ENCODE data around the gene TSPAN14. TPM values are rescaled to one million over a fixed set of nuclear protein-coding genes. Genes with fewer than 3 reads are reported as not detected.

The TSPAN14 gene
- total and polyA plus RNA-seq, 12 donors, result 16.9 to 57.2 (median 27.6) TPM

DNA sequence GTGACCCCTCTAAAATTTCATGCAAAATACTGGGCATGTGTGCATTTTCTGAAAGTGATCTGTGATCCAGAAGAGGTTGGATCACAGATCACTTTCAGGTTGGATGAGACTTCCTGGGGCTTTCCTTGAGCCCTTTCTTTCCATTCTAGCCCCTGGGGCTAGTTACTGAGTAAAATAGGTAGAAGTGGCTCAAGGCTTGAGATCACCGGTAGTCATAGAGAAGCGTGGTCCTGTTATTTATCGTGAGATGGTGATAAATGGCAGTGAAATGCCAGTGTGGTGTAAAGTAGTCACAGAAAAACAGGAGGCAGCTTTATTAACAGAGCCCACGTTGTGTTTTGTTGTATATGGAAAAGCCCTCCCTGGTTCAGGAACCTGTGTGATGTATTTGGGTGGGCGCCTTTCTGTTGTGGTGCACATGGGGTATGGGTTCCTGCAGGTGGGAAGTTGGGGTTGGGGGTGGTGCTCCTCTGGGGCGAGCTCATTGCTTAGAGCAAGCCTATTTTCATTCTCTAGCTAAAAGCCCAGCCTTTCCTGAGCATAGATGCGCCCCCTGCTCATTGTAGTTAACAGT, 49.6 kb downstream of the TSPAN14 start:
- peaks cover 48 to 100% (median 98%) of the 10 kb centered on the region in 9 donors for H3K4me1 ChIP-seq
- DNase-seq (no peak), ATAC-seq (no peak)
- peaks cover 0 to 32% (median 4%) of the 10 kb centered on the region in 9 donors for H3K36me3 ChIP-seq
- peak overlapping the region in 9 of 10 donors; percentile 49 to 92 (median 79) for H3K27ac ChIP-seq
- 76 to 77% methylated on average over 7 of the region's 7 CpGs for WGBS, 2 donors
- no peaks in the 10 kb centered on the region for H3K9me3 ChIP-seq
- TF ChIP-seq, protein P1, sequence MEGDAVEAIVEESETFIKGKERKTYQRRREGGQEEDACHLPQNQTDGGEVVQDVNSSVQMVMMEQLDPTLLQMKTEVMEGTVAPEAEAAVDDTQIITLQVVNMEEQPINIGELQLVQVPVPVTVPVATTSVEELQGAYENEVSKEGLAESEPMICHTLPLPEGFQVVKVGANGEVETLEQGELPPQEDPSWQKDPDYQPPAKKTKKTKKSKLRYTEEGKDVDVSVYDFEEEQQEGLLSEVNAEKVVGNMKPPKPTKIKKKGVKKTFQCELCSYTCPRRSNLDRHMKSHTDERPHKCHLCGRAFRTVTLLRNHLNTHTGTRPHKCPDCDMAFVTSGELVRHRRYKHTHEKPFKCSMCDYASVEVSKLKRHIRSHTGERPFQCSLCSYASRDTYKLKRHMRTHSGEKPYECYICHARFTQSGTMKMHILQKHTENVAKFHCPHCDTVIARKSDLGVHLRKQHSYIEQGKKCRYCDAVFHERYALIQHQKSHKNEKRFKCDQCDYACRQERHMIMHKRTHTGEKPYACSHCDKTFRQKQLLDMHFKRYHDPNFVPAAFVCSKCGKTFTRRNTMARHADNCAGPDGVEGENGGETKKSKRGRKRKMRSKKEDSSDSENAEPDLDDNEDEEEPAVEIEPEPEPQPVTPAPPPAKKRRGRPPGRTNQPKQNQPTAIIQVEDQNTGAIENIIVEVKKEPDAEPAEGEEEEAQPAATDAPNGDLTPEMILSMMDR (IDR thresholded peaks at IDR 0.05), result no peak
- no peak overlapping the region for H3K4me3 ChIP-seq
- intact Hi-C loops (cut with DNase I), result loop anchor here in 9 of 10 donors (2.0 to 5.0 kb wide), 8 partner anchors 36 to 117 kb away; partner anchors contain the start of gene TSPAN14 (in 1 of the 9)
- H3K27me3 ChIP-seq, result no peaks in the 10 kb centered on the region

DNA sequence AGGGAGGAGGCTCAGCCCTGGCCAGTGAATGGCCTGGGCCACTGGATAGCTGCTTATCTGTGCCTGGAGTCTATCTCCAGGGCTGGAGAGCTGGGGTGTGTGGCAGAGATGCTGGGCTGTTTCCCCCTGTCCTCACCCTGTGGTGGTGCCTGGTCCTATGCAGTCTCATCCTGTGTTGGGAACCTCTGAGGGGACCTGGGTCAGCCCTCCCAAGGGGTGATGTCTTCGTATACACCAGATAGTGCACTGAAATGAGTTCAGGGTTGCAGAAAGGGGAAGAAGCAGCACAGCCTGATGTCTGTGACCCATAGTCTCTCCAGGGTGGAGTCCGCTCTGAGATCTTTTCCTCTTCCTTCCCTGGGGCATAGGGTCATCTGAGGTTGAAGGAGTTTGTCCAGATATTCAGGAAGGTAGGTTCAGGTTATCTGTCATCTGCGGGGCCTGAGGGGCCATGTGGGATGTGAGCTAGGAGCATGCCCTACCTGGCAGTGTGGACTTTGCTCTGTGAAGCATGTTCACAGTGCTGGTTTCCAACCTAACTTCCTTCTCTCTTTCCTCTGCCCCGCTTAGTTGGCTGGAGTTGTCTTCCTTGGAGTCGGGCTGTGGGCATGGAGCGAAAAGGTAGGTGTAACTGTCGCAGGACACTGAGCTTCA, 50.2 kb downstream of the TSPAN14 start:
- whole genome bisulfite sequencing, 2 donors, result 61 to 68% methylated on average over 7 of the region's 7 CpGs
- peaks cover 46 to 100% (median 98%) of the 10 kb centered on the region in 9 donors for H3K4me1 ChIP-seq

GRCh38 chr10:80504897-80505465, 50.9 kb downstream of the TSPAN14 start:
- DNase-seq (no peak), ATAC-seq (peak in 3 of 8 donors; percentile 2 to 29 (median 6))
- no peaks in the 10 kb centered on the region for H3K9me3 ChIP-seq
- peak overlapping the region; percentile 6 to 92 (median 79) for H3K27ac ChIP-seq
- peaks cover 0 to 44% (median 4%) of the 10 kb centered on the region in 9 donors for H3K36me3 ChIP-seq
- TF ChIP-seq, protein P1 (IDR thresholded peaks at IDR 0.05), result no peak
- WGBS, 2 donors, result 71 to 73% methylated on average over 5 of the region's 5 CpGs
- peaks cover 41 to 100% (median 96%) of the 10 kb centered on the region in 9 donors for H3K4me1 ChIP-seq
- H3K4me3 ChIP-seq, result peak overlapping the region in 1 of 10 donors; percentile 1
- H3K27me3 ChIP-seq, result no peaks in the 10 kb centered on the region
- intact Hi-C loops (cut with DNase I), result loop anchor here (1.0 to 5.0 kb wide), 10 partner anchors 38 to 123 kb away; no protein-coding TSS in a partner anchor

More for the DNA sequence above, 50.2 kb downstream of the TSPAN14 start:
- DNase-seq (no peak), ATAC-seq (peak in 6 of 8 donors; percentile 5 to 29 (median 18))
- no peaks in the 10 kb centered on the region for H3K9me3 ChIP-seq
- H3K27me3 ChIP-seq, result no peaks in the 10 kb centered on the region
- TF ChIP-seq, protein P1 (IDR thresholded peaks at IDR 0.05), result no peak
- intact Hi-C loops (cut with DNase I), result loop anchor here in 9 of 10 donors (2.0 to 5.0 kb wide), 6 partner anchors 37 to 117 kb away; no protein-coding TSS in a partner anchor
- H3K4me3 ChIP-seq, result peak overlapping the region in 1 of 10 donors; percentile 1
- peak overlapping the region; percentile 6 to 92 (median 79) for H3K27ac ChIP-seq
- H3K36me3 ChIP-seq, result peaks cover 0 to 38% (median 4%) of the 10 kb centered on the region in 9 donors

GRCh38 chr10:80506189-80506575, 52.1 kb downstream of the TSPAN14 start:
- TF ChIP-seq, protein P1 (IDR thresholded peaks at IDR 0.05), result no peak
- Histone ChIP-seq H3K27me3 (no peaks in the 10 kb centered on the region), H3K36me3 (peaks cover 0 to 56% (median 4%) of the 10 kb centered on the region in 9 donors), H3K4me1 (peaks cover 35 to 100% (median 96%) of the 10 kb centered on the region in 9 donors), H3K9me3 (no peaks in the 10 kb centered on the region), H3K4me3 (no peak overlapping the region), H3K27ac (peak overlapping the region; percentile 6 to 92 (median 79))
- ATAC-seq, result no peak
- no peak for DNase-seq
- intact Hi-C loops (cut with DNase I), result loop anchor here in 6 of 10 donors (2.0 to 5.0 kb wide), 4 partner anchors 59 to 124 kb away; no protein-coding TSS in a partner anchor
- 71 to 73% methylated on average over 6 of the region's 6 CpGs for WGBS, 2 donors

All from heart right ventricle (tissue), 16 donors.